ENCODE results near the gene CIAO3. TPM values are rescaled to one million over a fixed set of nuclear protein-coding genes. Genes with fewer than 3 reads are reported as not detected.
A peak's percentile ranks its signal among the peaks of the same experiment; 100 is the strongest.

Gene CIAO3
- total RNA-seq, 1 donor from 2014 or later = 32.9 TPM

GRCh38 chr16:679814-680624 lies 60.8 kb downstream of the CIAO3 start, which contains the start of gene STUB1:
Gene STUB1, plus strand, starts transcription at chr16:680410. Its CDS starts 116 bp downstream, at chr16:680526.
- peak; percentile 44 for DNase-seq (ENCODE audit: low read depth, low spot score)

Other genes with a start within 250 kb of the CIAO3 start
- 39.0 and 40.7 TPM in 2 replicates for gene CAPN15, start 213.3 kb downstream of the CIAO3 start, total RNA-seq
- not detected in 2 replicates for gene PRR35, start 180.6 kb downstream of the CIAO3 start, total RNA-seq
- 0.71 and 2.1 TPM in 2 replicates for gene NHLRC4, start 174.0 kb downstream of the CIAO3 start, total RNA-seq
- gene PIGQ, start 171.0 kb downstream of the CIAO3 start, total RNA-seq = 21.0 and 24.1 TPM in 2 replicates
- gene RAB40C, start 150.9 kb downstream of the CIAO3 start, total RNA-seq = 11.9 and 12.9 TPM in 2 replicates
- 0.07 TPM in 2 replicates for gene WFIKKN1, start 110.0 kb downstream of the CIAO3 start, total RNA-seq
- 61.9 and 101 TPM in 2 replicates for gene METTL26, start 104.7 kb downstream of the CIAO3 start, total RNA-seq
- 14.2 and 22.3 TPM in 2 replicates for gene MCRIP2, start 99.2 kb downstream of the CIAO3 start, total RNA-seq
- gene WDR90, start 91.6 kb downstream of the CIAO3 start, total RNA-seq = 10.7 and 14.8 TPM in 2 replicates
- 36.0 and 37.2 TPM in 2 replicates for gene RHOT2, start 72.9 kb downstream of the CIAO3 start, total RNA-seq
- 0.71 and 0.73 TPM in 2 replicates for gene RHBDL1, start 65.3 kb downstream of the CIAO3 start, total RNA-seq
- 131 and 146 TPM in 2 replicates for gene STUB1, start 60.6 kb downstream of the CIAO3 start, total RNA-seq
- gene JMJD8, start 56.7 kb downstream of the CIAO3 start, total RNA-seq = 28.8 and 30.9 TPM in 2 replicates
- gene WDR24, start 50.6 kb downstream of the CIAO3 start, total RNA-seq = 4.0 and 4.7 TPM in 2 replicates
- gene FBXL16, start 35.2 kb downstream of the CIAO3 start, total RNA-seq = 0.04 and 0.20 TPM in 2 replicates
- 30.9 and 68.3 TPM in 2 replicates for gene METRN, start 25.9 kb downstream of the CIAO3 start, total RNA-seq
- 23.1 and 28.8 TPM in 2 replicates for gene ANTKMT, start 19.9 kb downstream of the CIAO3 start, total RNA-seq
- gene CCDC78, start 14.6 kb downstream of the CIAO3 start, total RNA-seq = 1.3 and 1.4 TPM in 2 replicates
- gene HAGHL, start 13.9 kb downstream of the CIAO3 start, total RNA-seq = 6.4 and 17.6 TPM in 2 replicates
- not detected in 2 replicates for gene MSLN, start 19.7 kb upstream of the CIAO3 start, total RNA-seq
- 41.9 and 45.0 TPM in 2 replicates for gene RPUSD1, start 47.4 kb upstream of the CIAO3 start, total RNA-seq
- gene CHTF18, start 47.6 kb upstream of the CIAO3 start, total RNA-seq = 14.2 and 21.4 TPM in 2 replicates
- not detected in 2 replicates for gene GNG13, start 59.7 kb upstream of the CIAO3 start, total RNA-seq
- gene LMF1, start 230.0 kb upstream of the CIAO3 start, total RNA-seq = 8.2 and 12.9 TPM in 2 replicates
- gene SOX8, start 240.8 kb upstream of the CIAO3 start, total RNA-seq = 0.25 and 0.99 TPM in 2 replicates